ENCODE results near the gene GARNL3. TPM values are rescaled to one million over a fixed set of nuclear protein-coding genes. Genes with fewer than 3 reads are reported as not detected.
A peak's percentile ranks its signal among the peaks of the same experiment; 100 is the strongest.

Gene GARNL3
- total and polyA plus RNA-seq, 2 of the 13 experiments (the other 11 are each of a cell fraction or from before 2014, with no cell fraction given) = 3.9 to 11.0 TPM

- Histone ChIP-seq H3K36me3 (replicated peaks in 1 of 2; ENCODE audit: control insufficient read depth in 1 of 2, insufficient read depth in 2 of 2, low read length in 2 of 2) (peaks cover under 1 to 1% of the 10 kb centered on the region in 2 experiments; a peak in 1 of 5 replicates), H4K20me1 (ENCODE audit: insufficient read depth, low read length) (no peaks in the 10 kb centered on the region), H3K27ac (ENCODE audit: extremely low read length, insufficient read depth, low read length) (no peak overlapping the region), H3K27me3 (ENCODE audit: control insufficient read depth in 1 of 2, insufficient read depth in 2 of 2, low read length in 2 of 2) (no peaks in the 10 kb centered on the region), H3K4me3 (replicated peaks in 1 of 3; ENCODE audit: insufficient read depth in 1 of 3, low read depth in 2 of 3, low read length in 3 of 3) (no peak overlapping the region), H3K9me3 (ENCODE audit: low read length) (no peaks in the 10 kb centered on the region), H2AFZ (ENCODE audit: low read length) (no peak overlapping the region), H3K79me2 (ENCODE audit: insufficient read depth, low read length) (no peaks in the 10 kb centered on the region), H3K9ac (ENCODE audit: insufficient read depth, low read depth, low read length) (no peak overlapping the region), H3K4me2 (ENCODE audit: low read depth, low read length) (0 out of 2 replicates have a peak overlapping the region, but pooled peaks have one; percentile 5), H3K4me1 (ENCODE audit: insufficient read depth, low read length) (peaks cover 30% of the 10 kb centered on the region)
- DNase-seq (ENCODE audit: low spot score) = peak; percentile 53
- ChIA-PET POLR2A (interaction anchor here (0.9 to 1.5 kb wide), 4 partner anchors 84 to 114 kb away, joined by 3 to 6 read pairs (median 4); partner anchors contain the start of gene SLC2A8), CTCF (ENCODE audit: low intra/inter-chr PET ratio, low total read pairs) (no interaction called here)
- ATAC-seq = no peak
- no TSS peak for BruUV-seq (replicated peaks)
- intact Hi-C loops (cut with micrococcal nuclease; ENCODE audit: unreplicated experiment) = loop anchor here (5.0 kb wide), 1 partner anchor 88 kb away; the partner anchor contains the start of gene SLC2A8
- in situ Hi-C loops (cut with HindIII; ENCODE audit: extremely low pct_ligation_motif_present, low pct_unique_long_range_greater_than_20kb) = no loop called here
- WGBS (ENCODE audit: low lambda C conversion rate) = 37% methylated on average over 3 of the region's 3 CpGs
- FAIRE-seq = peak; percentile 61
- no peak for TF ChIP-seq ZBTB1 (CRISPR knock-in tag; IDR thresholded peaks at IDR 0.05; ENCODE audit: borderline replicate concordance)
- TF ChIP-seq MED1 (CRISPR knock-in tag; IDR thresholded peaks at IDR 0.05) = no peak
- TF ChIP-seq THAP11 (CRISPR knock-in tag; IDR thresholded peaks at IDR 0.05) = peak; percentile 42; the same call in 1 of the 2 replicates
- no peak for TF ChIP-seq TP53 (CRISPR knock-in tag; conservative IDR thresholded peaks at IDR 0.05)
- no peak for TF ChIP-seq RXRB (CRISPR knock-in tag; IDR thresholded peaks at IDR 0.05; ENCODE audit: borderline replicate concordance)
- TF ChIP-seq EZH2 (conservative IDR thresholded peaks at IDR 0.05; ENCODE audit: low read depth, low read length) = no peak
- TF ChIP-seq AHDC1 (CRISPR knock-in tag; IDR thresholded peaks at IDR 0.05; ENCODE audit: borderline replicate concordance) = peak; percentile 37; the same call in 1 of the 2 replicates
- TF ChIP-seq SOX6 (IDR thresholded peaks at IDR 0.05) = no peak
- TF ChIP-seq SOX6 (CRISPR knock-in tag; IDR thresholded peaks at IDR 0.05) = peak; percentile 74
- peak; percentile 75 for TF ChIP-seq HNF1A (IDR thresholded peaks at IDR 0.05; ENCODE audit: low read depth)
- TF ChIP-seq HNF1A (CRISPR knock-in tag; IDR thresholded peaks at IDR 0.05; ENCODE audit: borderline replicate concordance) = no peak; the same call in 1 of the 2 replicates
- TF ChIP-seq EP300 (IDR thresholded peaks at IDR 0.05; ENCODE audit: low read depth in 2 of 2, low read length in 2 of 2) = peak in 1 of 2 experiments; percentile 23; a peak in 2 of 4 replicates
- no peak for TF ChIP-seq EP300 (CRISPR knock-in tag; IDR thresholded peaks at IDR 0.05; ENCODE audit: borderline replicate concordance)
These were observed 44.3 kb downstream of the GARNL3 start for GRCh38 chr9:127308652-127309434.
